ENCODE results near the gene ELAVL2. TPM values are rescaled to one million over a fixed set of nuclear protein-coding genes. Genes with fewer than 3 reads are reported as not detected.

The ELAVL2 gene
- total RNA-seq, 1 experiment from 2014 or later, result 16.3 TPM

DNA sequence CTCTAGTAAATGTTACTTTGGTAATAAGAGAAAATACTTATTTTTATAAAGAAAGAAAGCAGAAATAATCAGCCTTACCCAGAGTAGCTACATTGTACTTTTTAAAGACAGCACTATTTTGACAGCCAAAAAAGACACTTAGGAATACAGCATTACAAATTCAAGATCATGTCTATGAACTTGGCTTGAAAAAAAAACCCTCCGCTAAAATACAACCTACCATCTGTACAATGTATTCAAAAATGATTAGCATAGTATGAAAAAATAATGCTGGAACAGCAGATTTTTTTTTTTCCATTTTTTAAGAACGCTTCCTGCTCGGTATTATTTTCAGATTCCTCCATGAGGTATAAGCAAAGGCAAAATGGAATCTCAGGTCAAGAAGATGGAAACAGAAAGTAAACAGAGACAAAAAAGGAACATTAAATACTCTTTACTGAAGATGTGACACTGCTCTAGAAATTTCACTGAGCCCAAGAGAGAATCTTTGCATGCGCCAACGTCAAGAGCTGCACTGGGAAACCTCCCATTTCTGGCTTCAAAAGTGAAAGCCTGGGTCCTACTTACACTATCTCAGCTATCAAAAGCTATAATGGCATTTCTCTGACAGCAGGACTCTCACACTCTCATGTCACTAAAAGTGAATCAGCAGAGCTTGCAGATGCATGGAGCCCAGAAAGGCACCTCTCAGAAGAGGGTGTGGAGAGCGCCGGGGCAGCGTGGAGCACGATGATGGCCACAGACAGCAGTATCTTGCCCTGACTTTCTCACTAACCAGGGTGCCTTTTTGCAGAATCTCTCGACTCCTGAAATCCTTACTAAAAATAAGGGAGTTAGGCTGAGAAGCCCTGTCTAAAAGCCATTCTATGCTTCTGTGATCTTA, 167.4 kb downstream of the ELAVL2 start:
- ATAC-seq (no peak), DNase-seq (no peak)
- Histone ChIP-seq H3K4me1 (ENCODE audit: insufficient read depth, low read length) (peaks cover 11% of the 10 kb centered on the region; the same call in 1 of the 2 replicates), H3K79me2 (ENCODE audit: low read length) (no peaks in the 10 kb centered on the region), H3K9ac (ENCODE audit: low read length) (no peak overlapping the region), H3K36me3 (ENCODE audit: low read depth, low read length) (peaks cover 10% of the 10 kb centered on the region; the same call in 1 of the 2 replicates), H3K4me3 (ENCODE audit: low read length) (no peak overlapping the region), H3K9me3 (ENCODE audit: low read length) (no peaks in the 10 kb centered on the region), H3K4me2 (ENCODE audit: low read length) (no peak overlapping the region), H3F3A (ENCODE audit: low read length, unreplicated experiment) (no peaks in the 10 kb centered on the region), H3K27ac (ENCODE audit: low read length) (no peak overlapping the region), H3K27me3 (ENCODE audit: low read length) (no peaks in the 10 kb centered on the region), H3K9me2 (replicated peaks; ENCODE audit: low read length) (no peaks in the 10 kb centered on the region), H2AFZ (ENCODE audit: low read length) (no peak overlapping the region), H4K20me1 (ENCODE audit: low read length) (no peaks in the 10 kb centered on the region)
- ChIA-PET POLR2A (ENCODE audit: unreplicated experiment) (no interaction called here), CTCF (no interaction called here)
- no peak for TF ChIP-seq EZH2 (IDR thresholded peaks at IDR 0.05; ENCODE audit: low read length, unreplicated experiment)
- TF ChIP-seq EZH2phosphoT487 (IDR thresholded peaks at IDR 0.05; ENCODE audit: borderline replicate concordance, low read length), result no peak
- TF ChIP-seq, protein P1, sequence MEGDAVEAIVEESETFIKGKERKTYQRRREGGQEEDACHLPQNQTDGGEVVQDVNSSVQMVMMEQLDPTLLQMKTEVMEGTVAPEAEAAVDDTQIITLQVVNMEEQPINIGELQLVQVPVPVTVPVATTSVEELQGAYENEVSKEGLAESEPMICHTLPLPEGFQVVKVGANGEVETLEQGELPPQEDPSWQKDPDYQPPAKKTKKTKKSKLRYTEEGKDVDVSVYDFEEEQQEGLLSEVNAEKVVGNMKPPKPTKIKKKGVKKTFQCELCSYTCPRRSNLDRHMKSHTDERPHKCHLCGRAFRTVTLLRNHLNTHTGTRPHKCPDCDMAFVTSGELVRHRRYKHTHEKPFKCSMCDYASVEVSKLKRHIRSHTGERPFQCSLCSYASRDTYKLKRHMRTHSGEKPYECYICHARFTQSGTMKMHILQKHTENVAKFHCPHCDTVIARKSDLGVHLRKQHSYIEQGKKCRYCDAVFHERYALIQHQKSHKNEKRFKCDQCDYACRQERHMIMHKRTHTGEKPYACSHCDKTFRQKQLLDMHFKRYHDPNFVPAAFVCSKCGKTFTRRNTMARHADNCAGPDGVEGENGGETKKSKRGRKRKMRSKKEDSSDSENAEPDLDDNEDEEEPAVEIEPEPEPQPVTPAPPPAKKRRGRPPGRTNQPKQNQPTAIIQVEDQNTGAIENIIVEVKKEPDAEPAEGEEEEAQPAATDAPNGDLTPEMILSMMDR (conservative IDR thresholded peaks at IDR 0.05; ENCODE audit: low read depth, low read length), result no peak
- intact Hi-C loops (cut with micrococcal nuclease), result no loop called here
- BruUV-seq (replicated peaks), result no TSS peak

DNA sequence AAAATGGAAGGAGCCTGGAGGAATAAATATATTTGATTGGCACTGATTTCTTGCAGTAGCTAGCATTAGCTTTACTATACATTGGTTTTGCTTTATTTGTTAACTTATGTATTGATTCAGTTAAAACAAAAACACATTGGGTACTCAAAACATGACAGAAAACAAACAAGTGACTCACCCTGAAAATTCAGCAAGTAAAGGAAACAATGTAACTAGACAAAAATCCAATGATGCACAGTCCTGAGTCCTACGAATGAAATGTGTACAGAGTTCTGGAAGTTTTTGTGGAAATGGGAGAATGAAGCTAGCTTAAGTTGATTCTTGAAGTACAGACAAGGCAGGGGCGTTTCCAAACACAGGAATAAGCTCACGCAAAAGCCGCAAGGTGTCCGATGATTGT, 175.0 kb downstream of the ELAVL2 start:
- Histone ChIP-seq H3F3A (ENCODE audit: low read length, unreplicated experiment) (no peaks in the 10 kb centered on the region), H3K9me3 (ENCODE audit: low read length) (no peaks in the 10 kb centered on the region), H2AFZ (ENCODE audit: low read length) (no peak overlapping the region), H3K36me3 (ENCODE audit: low read depth, low read length) (peaks cover 4% of the 10 kb centered on the region; the same call in 1 of the 2 replicates), H3K4me3 (ENCODE audit: low read length) (no peak overlapping the region), H3K9ac (ENCODE audit: low read length) (no peak overlapping the region), H3K27me3 (ENCODE audit: low read length) (no peaks in the 10 kb centered on the region), H3K27ac (ENCODE audit: low read length) (peak overlapping the region; percentile 19; the same call in 1 of the 2 replicates), H3K79me2 (ENCODE audit: low read length) (no peaks in the 10 kb centered on the region), H3K4me1 (ENCODE audit: insufficient read depth, low read length) (peaks cover 9% of the 10 kb centered on the region; the same call in 1 of the 2 replicates), H3K9me2 (replicated peaks; ENCODE audit: low read length) (no peaks in the 10 kb centered on the region), H3K4me2 (ENCODE audit: low read length) (no peak overlapping the region), H4K20me1 (ENCODE audit: low read length) (no peaks in the 10 kb centered on the region)
- DNase-seq (peak; percentile 38), ATAC-seq (peak; percentile 50)
- intact Hi-C loops (cut with micrococcal nuclease), result no loop called here
- ChIA-PET POLR2A (ENCODE audit: unreplicated experiment) (interaction anchor here (0.6 kb wide), 1 partner anchor 14 kb away, joined by 4 read pairs; no protein-coding TSS in a partner anchor), CTCF (no interaction called here)
- TF ChIP-seq, protein P1 (conservative IDR thresholded peaks at IDR 0.05; ENCODE audit: low read depth, low read length), result no peak
- TF ChIP-seq EZH2phosphoT487 (IDR thresholded peaks at IDR 0.05; ENCODE audit: borderline replicate concordance, low read length) (no peak), EZH2 (IDR thresholded peaks at IDR 0.05; ENCODE audit: low read length, unreplicated experiment) (no peak)
- no TSS peak for BruUV-seq (replicated peaks)

DNA sequence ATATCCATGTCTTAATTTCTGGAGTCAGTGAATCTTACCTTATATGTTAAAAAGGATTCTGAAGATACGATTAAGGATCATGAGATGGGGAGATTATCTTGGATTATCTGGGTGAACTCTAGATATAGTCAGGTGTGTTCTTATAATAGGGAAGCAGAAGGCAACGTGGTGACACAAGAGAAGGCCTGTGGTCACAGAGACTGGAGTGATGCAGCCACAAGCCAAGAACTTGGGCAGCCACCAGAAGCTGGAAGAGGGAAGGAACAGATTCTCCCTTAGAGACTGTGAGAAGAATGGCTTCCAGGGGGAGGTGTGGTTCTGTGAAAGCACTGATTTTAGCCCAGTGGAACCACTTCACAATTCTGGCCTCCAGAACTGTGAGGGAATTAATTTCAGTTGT, 177.4 kb downstream of the ELAVL2 start:
- Histone ChIP-seq H3K9me3 (ENCODE audit: low read length) (no peaks in the 10 kb centered on the region), H3K9ac (ENCODE audit: low read length) (no peak overlapping the region), H3K9me2 (replicated peaks; ENCODE audit: low read length) (no peaks in the 10 kb centered on the region), H2AFZ (ENCODE audit: low read length) (no peak overlapping the region), H3K4me2 (ENCODE audit: low read length) (no peak overlapping the region), H4K20me1 (ENCODE audit: low read length) (no peaks in the 10 kb centered on the region), H3K27ac (ENCODE audit: low read length) (no peak overlapping the region), H3K27me3 (ENCODE audit: low read length) (no peaks in the 10 kb centered on the region), H3K4me3 (ENCODE audit: low read length) (no peak overlapping the region), H3F3A (ENCODE audit: low read length, unreplicated experiment) (no peaks in the 10 kb centered on the region), H3K4me1 (ENCODE audit: insufficient read depth, low read length) (peaks cover 13% of the 10 kb centered on the region), H3K36me3 (ENCODE audit: low read depth, low read length) (no peaks in the 10 kb centered on the region; the same call in 1 of the 2 replicates), H3K79me2 (ENCODE audit: low read length) (no peaks in the 10 kb centered on the region)
- ChIA-PET POLR2A (ENCODE audit: unreplicated experiment) (no interaction called here), CTCF (no interaction called here)
- intact Hi-C loops (cut with micrococcal nuclease), result no loop called here
- DNase-seq, result no peak
- no TSS peak for BruUV-seq (replicated peaks)
- ATAC-seq, result no peak
- no peak for TF ChIP-seq EZH2phosphoT487 (IDR thresholded peaks at IDR 0.05; ENCODE audit: borderline replicate concordance, low read length)

All from PC-3 (cell line).